IMR-90 (cell line): ENCODE measurements around the gene MOSPD3. TPM values are rescaled to one million over a fixed set of nuclear protein-coding genes. Genes with fewer than 3 reads are reported as not detected.

Experiments used
- ATAC-seq: fragments of 200-7000 bp; cut with Tn5 transposase; 2 replicates; pipeline ENCODE4 v1.9.1; 2020; ENCODE audit warnings: low read depth, mild to moderate bottlenecking, moderate library complexity
- BruUV-seq: library from RNA; stranded (reverse); fragments of 400-500 nt; replicated peaks from 2 replicates; lab custom pipeline; 2021; lab: Mats Ljungman, UMichigan
- CTCF ChIA-PET: fragments of 300-600 bp; formaldehyde crosslinking; extraction: SDS; loops from one replicate; lab custom pipeline; 2021; ENCODE audit warnings: antibody characterized with exemption; lab: Yijun Ruan, JAX
- POLR2A ChIA-PET: fragments of 300-600 bp; sonication (Branson Sonifier 250); formaldehyde crosslinking; loops from one replicate; lab custom pipeline; 2022; ENCODE audit warnings: antibody characterized with exemption; ENCODE audit not compliant: unreplicated experiment; lab: Charles Lee
- DNase-seq: peaks from one replicate; pipeline ENCODE4 v3.0.0; 2013
- H2AFZ ChIP-seq: replicated peaks from 2 replicates; pipeline ENCODE3; 2013; ENCODE audit warnings: low read length, mild to moderate bottlenecking; ENCODE audit not compliant: poor library complexity
- H2AK5ac ChIP-seq: 2 replicates; pipeline ENCODE4 v1.6.1; 2013; ENCODE audit warnings: low read depth, low read length, inconsistent platforms
- H2AK9ac ChIP-seq: replicated peaks from 2 replicates; pipeline ENCODE3; 2013; ENCODE audit warnings: mild to moderate bottlenecking, low read depth, low read length, moderate library complexity; ENCODE audit not compliant: poor library complexity
- H2BK120ac ChIP-seq: 2 replicates; pipeline ENCODE4 v1.6.1; 2013; ENCODE audit warnings: low read depth, low read length, inconsistent platforms
- H2BK15ac ChIP-seq: 3 replicates; pipeline ENCODE4 v1.6.1; 2013; ENCODE audit warnings: low read depth, low read length, inconsistent platforms
- H2BK20ac ChIP-seq: 2 replicates; pipeline ENCODE4 v1.6.1; 2013; ENCODE audit warnings: low read depth, mild to moderate bottlenecking, inconsistent platforms, low read length, moderate library complexity
- H2BK5ac ChIP-seq: 2 replicates; pipeline ENCODE4 v1.6.1; 2013; ENCODE audit warnings: mild to moderate bottlenecking, low read depth, low read length, inconsistent platforms; ENCODE audit not compliant: poor library complexity, severe bottlenecking
- H3K14ac ChIP-seq: replicated peaks from 2 replicates; pipeline ENCODE4 v1.6.1; 2013; ENCODE audit warnings: low read depth, low read length, inconsistent platforms
- H3K18ac ChIP-seq: 2 replicates; pipeline ENCODE4 v1.6.1; 2013; ENCODE audit warnings: low read depth, low read length, control low read depth
- H3K23ac ChIP-seq: 2 replicates; pipeline ENCODE4 v1.6.1; 2013; ENCODE audit warnings: low read depth, low read length, inconsistent platforms
- H3K27ac ChIP-seq: 2 replicates; pipeline ENCODE4 v1.5.1; 2013; ENCODE audit warnings: mild to moderate bottlenecking, control low read depth, low read length; ENCODE audit not compliant: insufficient read depth
- H3K27me3 ChIP-seq: 2 replicates; pipeline ENCODE4 v1.6.1; 2013; ENCODE audit warnings: low read length; ENCODE audit not compliant: control insufficient read depth, insufficient read depth
- H3K36me3 ChIP-seq: 2 replicates; pipeline ENCODE4 v1.6.1; 2013; ENCODE audit warnings: low read length, mixed read lengths; ENCODE audit not compliant: control insufficient read depth, insufficient read depth
- H3K4ac ChIP-seq: 2 replicates; pipeline ENCODE4 v1.6.1; 2013; ENCODE audit warnings: low read depth, low read length, inconsistent platforms
- H3K4me1 ChIP-seq: 2 replicates; pipeline ENCODE4 v1.6.1; 2013; ENCODE audit warnings: low read length, mixed read lengths; ENCODE audit not compliant: control insufficient read depth, insufficient read depth
- H3K4me2 ChIP-seq: 2 replicates; pipeline ENCODE4 v1.6.1; 2013; ENCODE audit warnings: low read depth, mild to moderate bottlenecking, control low read depth, low read length, moderate library complexity
- H3K4me3 ChIP-seq: 2 replicates; pipeline ENCODE4 v1.5.1; 2013; ENCODE audit warnings: low read depth, mild to moderate bottlenecking, control low read depth, low read length, moderate library complexity; ENCODE audit not compliant: insufficient read depth
- H3K56ac ChIP-seq: 2 replicates; pipeline ENCODE4 v1.6.1; 2013; ENCODE audit warnings: low read length, inconsistent platforms; ENCODE audit not compliant: insufficient read depth; ENCODE audit errors: extremely low read depth
- H3K79me1 ChIP-seq, 2 experiments: 2 replicates each; pipeline ENCODE4 v1.6.1; 2013; ENCODE audit warnings: low read length in 2 of 2, inconsistent platforms in 1 of 2, low read depth in 1 of 2
- H3K9ac ChIP-seq: 2 replicates; pipeline ENCODE4 v1.6.1; 2013; ENCODE audit warnings: low read depth, low read length, control low read depth
- H3K9me1 ChIP-seq: 2 replicates; pipeline ENCODE4 v1.6.1; 2013; ENCODE audit warnings: low read length, inconsistent platforms; ENCODE audit not compliant: insufficient read depth
- H3K9me3 ChIP-seq: 2 replicates; pipeline ENCODE4 v1.6.1; 2013; ENCODE audit warnings: low read length; ENCODE audit not compliant: control insufficient read depth, insufficient read depth
- H4K20me1 ChIP-seq: 2 replicates; pipeline ENCODE4 v1.6.1; 2013; ENCODE audit warnings: low read length, inconsistent platforms; ENCODE audit not compliant: insufficient read depth
- H4K5ac ChIP-seq: 2 replicates; pipeline ENCODE4 v1.6.1; 2013; ENCODE audit warnings: mild to moderate bottlenecking, low read depth, low read length, control low read depth
- H4K8ac ChIP-seq, 2 experiments: 2 replicates each; pipeline ENCODE4 v1.6.1; 2013; ENCODE audit warnings: low read depth in 2 of 2, low read length in 2 of 2, control low read depth in 1 of 2, inconsistent platforms in 1 of 2
- H4K91ac ChIP-seq: 2 replicates; pipeline ENCODE4 v1.6.1; 2013; ENCODE audit warnings: low read depth, low read length, inconsistent platforms; ENCODE audit not compliant: insufficient read depth
- BHLHE40 ChIP-seq: fragments of 150-350 bp; IDR thresholded peaks from 2 replicates; pipeline ENCODE4 v1.6.1; 2016; ENCODE audit warnings: mild to moderate bottlenecking, low read depth, low read length
- CEBPB ChIP-seq: IDR thresholded peaks from 2 replicates; pipeline ENCODE4 v1.6.1; 2012; ENCODE audit warnings: low read depth, low read length, improper control_type of control experiment
- MAZ ChIP-seq: IDR thresholded peaks from 2 replicates; pipeline ENCODE4 v1.6.1; 2012; ENCODE audit warnings: low read depth, mild to moderate bottlenecking, low read length, improper control_type of control experiment, moderate library complexity, borderline replicate concordance
- POLR2A ChIP-seq: IDR thresholded peaks from 2 replicates; pipeline ENCODE4 v1.6.1; 2012; ENCODE audit warnings: mild to moderate bottlenecking, low read depth, low read length
- SMC3 ChIP-seq: fragments of 150-350 bp; IDR thresholded peaks from 2 replicates; pipeline ENCODE4 v1.6.1; 2016; ENCODE audit warnings: low read depth, mild to moderate bottlenecking, antibody characterized with exemption, low read length, moderate library complexity
- WGBS, 2 experiments: methylation state at CpG; one replicate each; pipeline versions ENCODE4 v1.1.5 to v1.1.7; 2013; ENCODE audit warnings: missing lambda C conversion rate in 2 of 2; ENCODE audit not compliant: insufficient read length in 1 of 2; ENCODE audit errors: extremely low coverage in 2 of 2; 5-methylcytosine and 5-hydroxymethylcytosine counted together
- dilution Hi-C: fragments of 300-500 bp; cut with HindIII; formaldehyde crosslinking; loops from one replicate; pipeline ENCODE4 v1.14.3; 2018; ENCODE audit warnings: low sequenced_read_pairs; ENCODE audit not compliant: unreplicated experiment
- in situ Hi-C: fragments of 300-500 bp; cut with MboI; formaldehyde crosslinking; loops from 3 replicates; pipeline ENCODE4 v1.14.3; 2019; ENCODE audit warnings: low sequenced_read_pairs, inconsistent platforms, mixed read lengths
- intact Hi-C: fragments of 100-400 bp; cut with micrococcal nuclease; formaldehyde crosslinking; loops from 2 replicates; pipeline ENCODE4 v1.10.0; 2022
- polyA plus RNA-seq, 3 experiments: library from polyadenylated mRNA; depleted of rRNA; stranded (reverse); fragments of >200 nt; gene quantifications; 2 replicates each; pipeline ENCODE4 v1.2.3, GENCODE V29; 2012; ENCODE audit warnings: low replicate concordance in 1 of 3
- total RNA-seq: library from RNA; depleted of rRNA; stranded (reverse); fragments of >200 nt; gene quantifications from 2 replicates; pipeline ENCODE4 v1.2.3, GENCODE V29; 2012

MOSPD3 gene
- total and polyA plus RNA-seq, 2 of the 4 experiments (the other 2 are of a cell fraction), result 2.3 to 30.0 TPM

- H3K4me2 ChIP-seq, result peak overlapping the region; percentile 88
- dilution Hi-C loops (no loop called here), in situ Hi-C loops (loop anchor here (25.0 kb wide), 1 partner anchor 279 kb away; the partner anchor contains the start of genes SLC12A9 and TRIP6), intact Hi-C loops (loop anchor here (10.0 kb wide), 1 partner anchor 251 kb away; no protein-coding TSS in a partner anchor)
- H2AK9ac ChIP-seq, result peak overlapping the region; percentile 98
- peak overlapping the region; percentile 96 for H2BK120ac ChIP-seq
- no peaks in the 10 kb centered on the region for H3K27me3 ChIP-seq
- peak overlapping the region; percentile 89 for H2BK20ac ChIP-seq
- H3K23ac ChIP-seq, result peak overlapping the region; percentile 97
- H3K18ac ChIP-seq, result peak overlapping the region; percentile 89
- H2BK15ac ChIP-seq, result peak overlapping the region; percentile 74; the same call in 1 of the 3 replicates
- no peak for ATAC-seq
- peak overlapping the region; percentile 99 for H3K4ac ChIP-seq
- H4K20me1 ChIP-seq, result peaks cover 39% of the 10 kb centered on the region
- H4K5ac ChIP-seq, result peak overlapping the region; percentile 97
- 41% methylated on average over 7 of the region's 23 CpGs; no CpG with 5 or more reads in 1 of the 2 experiments for WGBS, 2 experiments
- peak overlapping the region; percentile 96 for H3K14ac ChIP-seq
- ChIA-PET CTCF (interaction anchor here (0.5 to 1.6 kb wide), 2 partner anchors 107 to 114 kb away, joined by 3 to 6 read pairs; no protein-coding TSS in a partner anchor), POLR2A (interaction anchor here (0.5 to 1.0 kb wide), 3 partner anchors 29 to 634 kb away, joined by 3 to 5 read pairs (median 3); partner anchors contain the start of genes MOSPD3 and PLOD3)
- peak; percentile 67 for DNase-seq
- peak overlapping the region; percentile 35 for H3K56ac ChIP-seq
- peak overlapping the region; percentile 91 for H3K9ac ChIP-seq
- peak overlapping the region; percentile 99 for H4K91ac ChIP-seq
- peaks cover 39% of the 10 kb centered on the region for H3K36me3 ChIP-seq
- H3K9me1 ChIP-seq, result peaks cover 5% of the 10 kb centered on the region
- peak overlapping the region; percentile 81 to 97; a peak in 3 of 4 replicates for H4K8ac ChIP-seq
- peak overlapping the region; percentile 82 for H2AFZ ChIP-seq
- peak overlapping the region; percentile 100 for H2AK5ac ChIP-seq
- peaks cover 12% of the 10 kb centered on the region for H3K4me1 ChIP-seq
- peak overlapping the region; percentile 96 for H3K27ac ChIP-seq
- no peak for TF ChIP-seq SMC3
- no peak for TF ChIP-seq BHLHE40
- TF ChIP-seq CEBPB, result no peak
- no peak for TF ChIP-seq MAZ
- TF ChIP-seq POLR2A, result no peak
- H3K79me1 ChIP-seq, result peaks cover 17 to 70% of the 10 kb centered on the region in 2 experiments
- peak overlapping the region; percentile 95 for H2BK5ac ChIP-seq
- H3K9me3 ChIP-seq, result no peaks in the 10 kb centered on the region
- H3K4me3 ChIP-seq, result peak overlapping the region; percentile 36
- BruUV-seq, result no TSS peak
Measured at GRCh38 chr7:100583132-100584053, 28.9 kb upstream of the MOSPD3 start.
